SH-SY5Y (cell line): ENCODE results near the gene ADPRHL1.

Source experiments
- GATA2 ChIP-seq: IDR thresholded peaks from 2 replicates; pipeline ENCODE4 v1.6.1; 2011; ENCODE audit warnings: mild to moderate bottlenecking, low read depth, low read length
- GATA3 ChIP-seq: IDR thresholded peaks from 2 replicates; pipeline ENCODE4 v1.6.1; 2011; ENCODE audit warnings: low read depth, mild to moderate bottlenecking, low read length, moderate library complexity

DNA sequence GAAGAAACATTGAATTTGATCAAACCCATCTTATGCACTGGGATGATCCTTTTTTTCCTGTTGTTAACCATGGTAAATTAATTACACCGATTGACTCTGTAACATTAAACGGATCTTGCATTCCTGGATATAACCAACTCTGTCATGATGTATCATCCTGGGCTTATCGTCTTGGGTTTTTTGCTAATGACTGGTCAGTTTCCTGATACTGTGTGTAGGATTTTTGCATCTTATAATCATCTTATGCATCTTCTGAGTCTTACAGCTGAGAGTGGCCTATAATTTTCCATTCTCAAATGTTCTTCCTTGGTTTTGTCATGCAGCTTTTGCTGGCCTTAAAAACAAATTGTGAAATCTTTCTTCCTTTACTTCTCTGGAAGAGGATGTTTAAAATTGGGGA, 24.4 kb upstream of the ADPRHL1 start:
- TF ChIP-seq GATA2, result no peak
- TF ChIP-seq GATA3, result no peak
